HCT116 (cell line): ENCODE measurements around the gene SLC27A5. TPM values are rescaled to one million over a fixed set of nuclear protein-coding genes. Genes with fewer than 3 reads are reported as not detected.

Source experiments
- microRNA-seq: library from miRNA; unstranded; fragments of <30 nt; microRNA quantifications from one replicate; pipeline ENCODE4, GENCODE V29; 2016; ENCODE audit warnings: borderline number of aligned reads
- total RNA-seq: library from RNA; stranded (reverse); gene quantifications from one replicate; pipeline ENCODE4 v1.2.1, GENCODE V29; 2021; ENCODE audit not compliant: unreplicated experiment

The SLC27A5 gene
- total RNA-seq, 1 experiment from 2014 or later: 27.1 TPM

Small RNA genes lying within 50 kb of the gene (microRNA-seq; reads per million reads assigned to microRNA genes)
- 2.0 reads per million for gene MIR6807

Other genes starting within 250 kb of the SLC27A5 start
- gene ZNF8, start 233.0 kb downstream of the SLC27A5 start, total RNA-seq: 6.4 TPM
- 28.1 TPM for gene ERVK3-1, start 206.6 kb downstream of the SLC27A5 start, total RNA-seq
- gene ZSCAN22, start 185.0 kb downstream of the SLC27A5 start, total RNA-seq: 4.6 TPM
- gene A1BG, start 158.5 kb downstream of the SLC27A5 start, total RNA-seq: 1.2 TPM
- 5.1 TPM for gene ZNF497, start 149.2 kb downstream of the SLC27A5 start, total RNA-seq
- gene ZNF837, start 131.0 kb downstream of the SLC27A5 start, total RNA-seq: 3.2 TPM
- 1,982 TPM for gene RPS5, start 124.7 kb downstream of the SLC27A5 start, total RNA-seq
- gene RNF225, start 116.3 kb downstream of the SLC27A5 start, total RNA-seq: 1.2 TPM
- 25.8 TPM for gene ZNF584, start 103.3 kb downstream of the SLC27A5 start, total RNA-seq
- not detected for gene ZNF132, start 71.8 kb downstream of the SLC27A5 start, total RNA-seq
- gene ZNF324B, start 60.4 kb downstream of the SLC27A5 start, total RNA-seq: 9.4 TPM
- 11.3 TPM for gene ZNF324, start 44.9 kb downstream of the SLC27A5 start, total RNA-seq
- 6.5 TPM for gene ZNF446, start 35.6 kb downstream of the SLC27A5 start, total RNA-seq
- 12.0 TPM for gene ZBTB45, start 7.8 kb upstream of the SLC27A5 start, total RNA-seq
- 908 TPM for gene TRIM28, start 32.1 kb upstream of the SLC27A5 start, total RNA-seq
- gene CHMP2A, start 43.1 kb upstream of the SLC27A5 start, total RNA-seq: 125 TPM
- 120 TPM for gene UBE2M, start 46.6 kb upstream of the SLC27A5 start, total RNA-seq
- 33.0 TPM for gene MZF1, start 61.3 kb upstream of the SLC27A5 start, total RNA-seq